ENCODE measurements around the gene GABRG3.

Gene GABRG3

GRCh38 chr15:27574541-27575054 lies 603.6 kb downstream of the GABRG3 start:
- DNase-seq (ENCODE audit: low read depth in 2 of 2): no peak

GRCh38 chr15:27575521-27575920 lies 604.5 kb downstream of the GABRG3 start:
- DNase-seq (ENCODE audit: low read depth in 2 of 2): no peak

GRCh38 chr15:27576576-27576975 lies 605.6 kb downstream of the GABRG3 start:
- no peak for DNase-seq (ENCODE audit: low read depth in 2 of 2)

- no peak for DNase-seq (ENCODE audit: low read depth in 2 of 2)
These were observed 608.8 kb downstream of the GABRG3 start for GRCh38 chr15:27579738-27580137.

- no peak for DNase-seq (ENCODE audit: low read depth in 2 of 2)
These were observed 611.9 kb downstream of the GABRG3 start for GRCh38 chr15:27582726-27583410.

DNA sequence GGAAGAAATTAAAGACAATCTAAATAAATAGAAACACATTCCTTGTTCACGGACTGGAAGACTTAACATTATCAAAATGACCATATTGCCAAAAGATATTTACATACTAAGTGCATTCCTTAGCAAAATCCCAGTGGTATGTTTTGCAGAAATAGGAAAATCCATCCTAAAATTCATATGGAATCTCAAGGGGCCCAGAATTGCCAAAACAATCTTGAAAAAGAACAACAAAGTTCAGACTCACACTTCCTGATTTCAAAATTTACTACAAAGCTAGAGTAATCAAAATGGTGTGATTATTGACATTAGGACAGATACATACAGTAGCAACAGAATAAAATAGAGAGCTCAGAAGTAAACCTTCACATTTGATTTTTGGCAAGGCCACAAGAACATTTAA lies 612.7 kb downstream of the GABRG3 start:
- no peak for DNase-seq (ENCODE audit: low read depth in 2 of 2)

- DNase-seq (ENCODE audit: low read depth in 2 of 2): no peak
These were observed 614.2 kb downstream of the GABRG3 start for GRCh38 chr15:27585041-27585640.

- DNase-seq (ENCODE audit: low read depth in 2 of 2): no peak
These were observed 616.8 kb downstream of the GABRG3 start for GRCh38 chr15:27587810-27588209.

- DNase-seq (ENCODE audit: low read depth in 2 of 2): no peak
These were observed 618.3 kb downstream of the GABRG3 start for GRCh38 chr15:27589260-27589659.

DNA sequence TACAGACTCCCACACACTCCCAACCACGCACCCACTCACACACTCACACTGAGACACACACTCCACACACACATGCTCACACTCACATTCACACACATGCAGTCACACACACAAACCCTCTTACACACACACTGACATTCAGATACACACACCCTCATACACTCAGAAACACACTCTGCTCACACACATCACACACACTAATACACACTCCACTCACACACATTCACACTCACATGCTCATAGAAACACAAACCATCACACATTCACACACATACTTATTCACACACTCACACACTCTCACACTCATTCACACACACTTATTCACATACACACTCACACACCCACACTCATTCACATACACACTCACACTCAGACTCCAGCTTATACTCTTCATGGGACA lies 618.8 kb downstream of the GABRG3 start:
- no peak for DNase-seq (ENCODE audit: low read depth in 2 of 2)

Measured in stimulated activated CD8-positive, alpha-beta memory T cell treated with anti-CD3 and anti-CD28 coated beads, Interleukin-2, amount 100 ng/mL, for 1 hour (primary cell).